Measurements from ENCODE around the gene AGFG2.
"Not testable (repeated sequence)": the region's sequence is repeated elsewhere in the genome, so short reads cannot be mapped to it uniquely, and the experiment has no call there.

Gene AGFG2

GRCh38 chr7:100544967-100545359 is 6.0 kb downstream of the AGFG2 start:
- no peak for DNase-seq
- Histone ChIP-seq H3K36me3 (no peaks in the 10 kb centered on the region; the same call in 1 of the 2 replicates), H3K27me3 (no peaks in the 10 kb centered on the region), H3K4me3 (ENCODE audit: low read depth, low read length) (no peak overlapping the region), H3K4me1 (peaks cover 22% of the 10 kb centered on the region), H3K9me3 (no peaks in the 10 kb centered on the region)
- TF ChIP-seq CTCF (IDR thresholded peaks at IDR 0.05; ENCODE audit: low read depth, low read length), result no peak

- Histone ChIP-seq H3K9me3 (no peaks in the 10 kb centered on the region), H3K4me1 (peaks cover 22% of the 10 kb centered on the region), H3K36me3 (peaks cover 4% of the 10 kb centered on the region), H3K4me3 (ENCODE audit: low read depth, low read length) (no peak overlapping the region), H3K27me3 (no peaks in the 10 kb centered on the region)
- TF ChIP-seq CTCF (IDR thresholded peaks at IDR 0.05; ENCODE audit: low read depth, low read length), result peak; percentile 6; the same call in 1 of the 2 replicates
- DNase-seq, result peak; percentile 48
Measured at GRCh38 chr7:100545360-100546128, 6.5 kb downstream of the AGFG2 start.

GRCh38 chr7:100546129-100546925 is 7.3 kb downstream of the AGFG2 start:
- no peaks in the 10 kb centered on the region for H3K27me3 ChIP-seq
- H3K36me3 ChIP-seq, result peaks cover 4% of the 10 kb centered on the region
- H3K4me1 ChIP-seq, result peaks cover 22% of the 10 kb centered on the region
- H3K4me3 ChIP-seq (ENCODE audit: low read depth, low read length), result no peak overlapping the region
- DNase-seq, result no peak
- TF ChIP-seq CTCF (IDR thresholded peaks at IDR 0.05; ENCODE audit: low read depth, low read length), result no peak
- H3K9me3 ChIP-seq, result no peaks in the 10 kb centered on the region

- Histone ChIP-seq H3K27me3 (no peaks in the 10 kb centered on the region), H3K4me3 (ENCODE audit: low read depth, low read length) (no peak overlapping the region), H3K4me1 (peaks cover 22% of the 10 kb centered on the region), H3K36me3 (peaks cover 4% of the 10 kb centered on the region), H3K9me3 (no peaks in the 10 kb centered on the region)
- DNase-seq, result no peak
- no peak for TF ChIP-seq CTCF (IDR thresholded peaks at IDR 0.05; ENCODE audit: low read depth, low read length)
Measured at GRCh38 chr7:100546926-100547800, 8.2 kb downstream of the AGFG2 start.

GRCh38 chr7:100547872-100548271 is 8.9 kb downstream of the AGFG2 start:
- no peak for TF ChIP-seq CTCF (IDR thresholded peaks at IDR 0.05; ENCODE audit: low read depth, low read length)
- Histone ChIP-seq H3K9me3 (no peaks in the 10 kb centered on the region), H3K27me3 (no peaks in the 10 kb centered on the region), H3K36me3 (peaks cover 9% of the 10 kb centered on the region), H3K4me1 (peaks cover 22% of the 10 kb centered on the region), H3K4me3 (ENCODE audit: low read depth, low read length) (no peak overlapping the region)
- DNase-seq, result no peak

- peaks cover 22% of the 10 kb centered on the region for H3K4me1 ChIP-seq
Measured at GRCh38 chr7:100548446-100548845, 9.4 kb downstream of the AGFG2 start.

More at GRCh38 chr7:100548446-100548845, 9.4 kb downstream of the AGFG2 start:
- H3K9me3 ChIP-seq; DNase-seq; H3K36me3 ChIP-seq; H3K4me3 ChIP-seq (ENCODE audit: low read depth, low read length); H3K27me3 ChIP-seq: not testable (repeated sequence)
